HG03159 (cell line): ENCODE data around the gene USP4.
"Not testable (repeated sequence)": the region's sequence is repeated elsewhere in the genome, so short reads cannot be mapped to it uniquely, and the experiment has no call there.

Source experiments
- ATAC-seq: cut with Tn5 transposase; IDR thresholded peaks from one replicate; pipeline ENCODE4 v1.9.1; 2021; ENCODE audit warnings: mild to moderate bottlenecking, moderate library complexity; ENCODE audit not compliant: unreplicated experiment

Gene USP4

GRCh38 chr3:49255112-49255511 is 84.7 kb downstream of the USP4 start:
- ATAC-seq = no peak

DNA sequence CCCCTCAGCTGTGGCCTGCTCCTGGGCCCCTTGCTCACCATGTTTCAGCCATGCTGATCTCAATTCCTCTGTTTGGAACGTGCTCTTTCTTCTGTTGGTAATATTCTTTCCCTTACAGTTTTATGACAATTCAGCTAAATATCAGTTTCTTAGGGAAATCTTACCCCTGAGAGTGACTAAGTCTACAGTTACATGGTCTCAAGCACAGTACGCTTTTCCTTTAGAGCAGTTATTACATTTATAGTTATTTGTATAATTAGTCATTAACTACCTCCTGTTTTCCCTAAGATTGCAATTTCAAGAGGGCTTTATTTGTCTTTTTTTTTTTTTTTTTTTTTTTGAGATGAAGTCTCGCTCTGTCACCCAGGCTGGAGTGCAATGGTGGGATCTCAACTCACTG is 86.3 kb downstream of the USP4 start:
- no peak for ATAC-seq

- ATAC-seq = no peak
These were observed 91.0 kb downstream of the USP4 start for GRCh38 chr3:49248840-49249227.

GRCh38 chr3:49244581-49245205 is 95.2 kb downstream of the USP4 start:
- no peak for ATAC-seq

DNA sequence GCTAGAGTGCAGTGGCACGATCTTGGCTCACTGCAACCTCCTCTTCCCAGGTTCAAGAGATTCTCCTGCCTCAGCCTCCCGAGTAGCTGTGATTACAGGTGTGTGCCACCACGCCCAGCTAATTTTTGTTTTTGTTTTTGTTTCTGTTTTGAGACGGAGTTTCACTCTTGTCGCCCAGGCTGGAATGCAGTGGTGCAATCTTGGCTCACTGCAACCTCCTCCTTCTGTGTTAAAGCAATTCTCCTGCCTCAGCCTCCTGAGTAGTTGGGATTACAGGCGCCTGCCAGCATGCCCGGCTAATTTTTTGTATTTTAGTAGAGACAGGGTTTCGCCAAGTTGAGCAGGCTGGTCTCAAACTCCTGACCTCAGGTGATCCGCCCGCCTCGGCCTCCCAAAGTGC is 99.8 kb downstream of the USP4 start:
- not testable (repeated sequence) for ATAC-seq

DNA sequence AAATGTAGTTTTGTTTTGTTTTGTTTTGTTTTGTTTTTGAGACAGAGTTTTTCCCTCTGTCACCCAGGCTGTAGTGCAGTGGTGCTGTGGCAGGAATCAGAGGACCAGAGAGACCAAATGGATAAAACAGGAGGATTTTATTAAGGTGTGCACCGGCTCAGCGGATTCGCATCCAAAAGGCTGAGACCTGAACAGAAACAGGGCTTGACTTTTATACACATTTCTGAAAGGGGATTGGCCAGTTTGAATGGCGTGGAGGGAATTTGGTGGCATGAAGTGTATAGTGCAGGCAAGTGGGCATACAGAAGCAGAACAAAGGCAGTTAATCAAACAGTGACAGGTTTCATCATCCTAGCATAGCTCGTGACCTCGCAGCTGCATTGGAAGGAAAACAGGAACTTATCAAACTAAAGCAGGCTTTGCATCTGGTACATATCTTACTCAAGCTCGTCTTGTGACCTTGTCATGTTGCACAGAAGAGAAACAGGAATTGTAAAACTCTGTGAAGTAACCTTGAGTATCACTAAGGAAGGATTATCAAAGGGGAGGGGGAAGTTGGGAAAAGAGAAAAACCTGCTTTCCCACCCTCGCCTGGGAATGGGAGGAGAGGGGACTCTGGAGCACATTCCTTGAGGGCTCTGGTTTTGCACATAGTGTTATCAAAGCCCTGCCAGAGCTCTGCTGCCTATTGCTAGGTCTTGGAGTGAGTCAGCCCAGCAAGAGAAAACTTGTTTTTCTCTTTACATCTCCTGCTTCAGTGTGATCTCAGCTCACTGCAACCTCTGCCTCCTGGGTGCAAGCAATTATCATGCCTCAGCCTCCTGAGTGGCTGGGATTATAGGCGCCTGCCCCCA is 101.4 kb downstream of the USP4 start:
- ATAC-seq = no peak

GRCh38 chr3:49237344-49237743 is 102.5 kb downstream of the USP4 start:
- no peak for ATAC-seq

- no peak for ATAC-seq
These were observed 103.6 kb downstream of the USP4 start for GRCh38 chr3:49236226-49236625.

- ATAC-seq = not testable (repeated sequence)
These were observed 111.0 kb downstream of the USP4 start for GRCh38 chr3:49228817-49229216.
